H9 (cell line): ENCODE measurements around the gene ZBP1. TPM values are rescaled to one million over a fixed set of nuclear protein-coding genes. Genes with fewer than 3 reads are reported as not detected.

Experiments
- DNase-seq: peaks from one replicate; pipeline ENCODE4 v3.0.0-alpha.2; 2017
- H2AFZ ChIP-seq: one replicate; pipeline ENCODE4 v1.6.1; 2013; ENCODE audit warnings: mild to moderate bottlenecking, low read length, control low read depth, moderate library complexity
- H2AK5ac ChIP-seq: 2 replicates; pipeline ENCODE4 v1.6.1; 2013; ENCODE audit warnings: low read length, control low read depth, mixed read lengths; ENCODE audit not compliant: insufficient read length
- H2BK120ac ChIP-seq: one replicate; pipeline ENCODE4 v1.6.1; 2013; ENCODE audit warnings: low read depth, mild to moderate bottlenecking, low read length, control low read depth, inconsistent platforms; ENCODE audit not compliant: poor library complexity, severe bottlenecking
- H2BK12ac ChIP-seq: 2 replicates; pipeline ENCODE4 v1.6.1; 2013; ENCODE audit warnings: low read length, control low read depth, mixed read lengths, low read depth; ENCODE audit not compliant: insufficient read length
- H2BK15ac ChIP-seq: 2 replicates; pipeline ENCODE4 v1.6.1; 2013; ENCODE audit warnings: low read depth, low read length, control low read depth
- H2BK20ac ChIP-seq: one replicate; pipeline ENCODE4 v1.6.1; 2013; ENCODE audit warnings: low read depth, mild to moderate bottlenecking, low read length, control low read depth, inconsistent platforms; ENCODE audit not compliant: poor library complexity, severe bottlenecking
- H2BK5ac ChIP-seq: 2 replicates; pipeline ENCODE4 v1.6.1; 2013; ENCODE audit warnings: low read length, control low read depth, mixed read lengths; ENCODE audit not compliant: insufficient read length
- H3K14ac ChIP-seq: 2 replicates; pipeline ENCODE4 v1.6.1; 2013; ENCODE audit warnings: low read length, control low read depth; ENCODE audit not compliant: insufficient read depth
- H3K18ac ChIP-seq: 2 replicates; pipeline ENCODE4 v1.6.1; 2013; ENCODE audit warnings: low read depth, mild to moderate bottlenecking, mixed read lengths, low read length, control low read depth; ENCODE audit not compliant: insufficient read length
- H3K23ac ChIP-seq: 2 replicates; pipeline ENCODE4 v1.6.1; 2013; ENCODE audit warnings: low read length, control low read depth, mixed read lengths, low read depth; ENCODE audit not compliant: insufficient read length
- H3K23me2 ChIP-seq: 2 replicates; pipeline ENCODE4 v1.6.1; 2013; ENCODE audit warnings: low read depth, mild to moderate bottlenecking, mixed read lengths, low read length, control low read depth; ENCODE audit not compliant: insufficient read length, poor library complexity, severe bottlenecking
- H3K27ac ChIP-seq: 2 replicates; pipeline ENCODE4 v1.5.1; 2013; ENCODE audit warnings: low read length, control low read depth, mixed read lengths, low read depth; ENCODE audit not compliant: insufficient read length
- H3K27me3 ChIP-seq: 2 replicates; pipeline ENCODE4 v1.6.1; 2013; ENCODE audit warnings: low read length, control low read depth, inconsistent platforms; ENCODE audit not compliant: insufficient read depth
- H3K4ac ChIP-seq: 2 replicates; pipeline ENCODE4 v1.6.1; 2013; ENCODE audit warnings: low read depth, mild to moderate bottlenecking, control low read depth, inconsistent platforms, low read length, moderate library complexity
- H3K4me1 ChIP-seq: 2 replicates; pipeline ENCODE4 v1.6.1; 2013; ENCODE audit warnings: low read length, control low read depth, inconsistent platforms; ENCODE audit not compliant: insufficient read depth
- H3K4me2 ChIP-seq: 2 replicates; pipeline ENCODE4 v1.6.1; 2013; ENCODE audit warnings: low read length, control low read depth, mixed read lengths; ENCODE audit not compliant: insufficient read length, insufficient read depth
- H3K56ac ChIP-seq: 2 replicates; pipeline ENCODE4 v1.6.1; 2013; ENCODE audit warnings: low read depth, mild to moderate bottlenecking, mixed read lengths, low read length, control low read depth; ENCODE audit not compliant: insufficient read length
- H3K79me1 ChIP-seq: 2 replicates; pipeline ENCODE4 v1.6.1; 2013; ENCODE audit warnings: low read depth, mild to moderate bottlenecking, moderate library complexity, low read length, control low read depth, inconsistent platforms; ENCODE audit not compliant: insufficient read depth, poor library complexity, severe bottlenecking
- H3K79me2 ChIP-seq: 2 replicates; pipeline ENCODE4 v1.6.1; 2013; ENCODE audit warnings: low read length, control low read depth, inconsistent platforms; ENCODE audit not compliant: insufficient read depth
- H3K9ac ChIP-seq: 2 replicates; pipeline ENCODE4 v1.6.1; 2013; ENCODE audit warnings: low read length, control low read depth, mixed read lengths; ENCODE audit not compliant: insufficient read length; ENCODE audit errors: extremely low read depth
- H3K9me3 ChIP-seq: one replicate; pipeline ENCODE4 v1.6.1; 2013; ENCODE audit warnings: low read depth, low read length, inconsistent platforms; ENCODE audit not compliant: control insufficient read depth
- H3T11ph ChIP-seq: one replicate; pipeline ENCODE4 v1.6.1; 2013; ENCODE audit warnings: mild to moderate bottlenecking, low read length, control low read depth, inconsistent platforms
- H4K20me1 ChIP-seq: one replicate; pipeline ENCODE4 v1.6.1; 2013; ENCODE audit not compliant: control insufficient read depth, insufficient read length, insufficient read depth
- H4K5ac ChIP-seq: 2 replicates; pipeline ENCODE4 v1.6.1; 2013; ENCODE audit warnings: low read depth, mild to moderate bottlenecking, mixed read lengths, low read length, control low read depth; ENCODE audit not compliant: insufficient read length
- H4K8ac ChIP-seq: replicated peaks from 2 replicates; pipeline ENCODE4 v1.6.1; 2013; ENCODE audit warnings: low read length, control low read depth, mixed read lengths, low read depth; ENCODE audit not compliant: insufficient read length
- H4K91ac ChIP-seq: 2 replicates; pipeline ENCODE4 v1.6.1; 2013; ENCODE audit warnings: low read depth, mild to moderate bottlenecking, moderate library complexity, mixed read lengths, low read length, control low read depth; ENCODE audit not compliant: insufficient read length
- H3K27ac Mint-ChIP-seq, 3 experiments: 2 replicates in 2 of 3; 3 replicates in 1 of 3; pipeline ENCODE4 v1.8.0; 2020 to 2021; ENCODE audit warnings: mixed read lengths in 3 of 3, mild to moderate bottlenecking in 1 of 3, moderate library complexity in 1 of 3
- H3K27me3 Mint-ChIP-seq: 2 replicates; pipeline ENCODE4 v1.8.0; 2021; ENCODE audit warnings: low read depth, mild to moderate bottlenecking, moderate library complexity, mixed read lengths
- H3K36me3 Mint-ChIP-seq, 3 experiments: 2 replicates in 2 of 3; 3 replicates in 1 of 3; pipeline ENCODE4 v1.8.0; 2020 to 2021; ENCODE audit warnings: low read depth in 3 of 3, mixed read lengths in 3 of 3; ENCODE audit not compliant: insufficient read depth in 1 of 3
- H3K4me1 Mint-ChIP-seq, 2 experiments: 2 replicates each; pipeline ENCODE4 v1.8.0; 2020; ENCODE audit warnings: mixed read lengths in 2 of 2
- H3K4me3 Mint-ChIP-seq, 2 experiments: 2 replicates in 1 of 2; 3 replicates in 1 of 2; pipeline ENCODE4 v1.8.0; 2020 to 2021; ENCODE audit warnings: mild to moderate bottlenecking in 2 of 2, mixed read lengths in 2 of 2, moderate library complexity in 1 of 2
- H3K9me3 Mint-ChIP-seq, 2 experiments: 2 replicates in 1 of 2; 3 replicates in 1 of 2; pipeline ENCODE4 v1.8.0; 2020; ENCODE audit warnings: mild to moderate bottlenecking in 2 of 2, mixed read lengths in 2 of 2, moderate library complexity in 1 of 2
- WGBS: extraction: QIAGEN DNeasy Blood & Tissue Kit; methylation state at CpG from one replicate; pipeline ENCODE4 v1.1.7; 2013; ENCODE audit warnings: missing lambda C conversion rate, low lambda C conversion rate, mixed read lengths; ENCODE audit not compliant: insufficient read length; ENCODE audit errors: extremely low coverage; 5-methylcytosine and 5-hydroxymethylcytosine counted together
- total RNA-seq: library from RNA; stranded (reverse); gene quantifications from 2 replicates; pipeline ENCODE4 v1.2.1, GENCODE V29; 2021
- TF ChIP-seq, protein P1 (sequence below): fragments of 200-600 bp; sonication (generic); conservative IDR thresholded peaks from 3 replicates; pipeline ENCODE4 v1.8.0; 2021; ENCODE audit warnings: antibody characterized with exemption, mild to moderate bottlenecking

The ZBP1 gene
- total RNA-seq, 1 experiment from 2014 or later, result not detected

DNA sequence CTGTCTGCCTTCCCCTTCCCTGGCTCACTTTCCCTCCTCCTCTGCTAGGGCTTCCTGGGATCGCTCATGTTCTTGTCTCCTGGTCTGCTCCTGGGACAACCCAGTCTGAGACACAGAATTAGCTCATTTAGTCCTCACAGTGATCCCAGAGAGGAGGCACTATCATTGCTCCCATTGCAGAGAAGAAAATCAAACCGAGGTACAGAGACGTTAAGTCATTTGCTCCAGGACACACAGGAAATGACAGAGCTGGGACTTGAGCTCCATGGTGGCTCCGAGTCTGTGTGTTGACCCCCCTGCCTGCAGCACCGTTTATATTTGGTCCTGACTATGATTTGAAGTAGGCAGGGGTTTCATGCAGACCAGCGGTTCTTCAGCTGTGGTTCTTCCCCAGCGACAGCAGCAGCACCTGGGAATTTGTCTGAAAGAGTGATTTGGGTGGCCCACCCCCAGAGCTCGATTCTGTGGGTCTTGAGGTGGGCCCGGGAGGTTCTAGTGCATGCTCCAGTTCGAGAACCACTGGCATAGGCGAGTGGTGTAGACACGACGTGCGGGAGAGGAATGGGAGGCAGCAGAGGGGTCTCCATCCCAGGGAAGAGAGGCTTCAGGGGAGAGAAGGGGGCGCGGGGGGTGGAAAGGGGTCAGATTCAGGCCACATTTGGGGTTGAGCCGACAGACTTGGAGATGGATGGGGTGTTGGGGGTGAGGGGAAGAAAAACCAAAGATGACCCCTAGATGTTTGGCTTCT, 34.6 kb downstream of the ZBP1 start:
- H3K79me2 ChIP-seq, result no peaks in the 10 kb centered on the region
- no peaks in the 10 kb centered on the region for H3K9me3 ChIP-seq
- no peak overlapping the region for H3K4me2 ChIP-seq
- Mint-ChIP-seq H3K4me1 (peaks cover 10 to 33% of the 10 kb centered on the region in 2 experiments), H3K9me3 (peaks cover 0 to 9% of the 10 kb centered on the region in 2 experiments; a peak in 3 of 5 replicates), H3K27ac (peak overlapping the region in 1 of 3 experiments; percentile 50; a peak in 1 of 7 replicates), H3K27me3 (peaks cover 12% of the 10 kb centered on the region), H3K36me3 (no peaks in the 10 kb centered on the region), H3K4me3 (no peak overlapping the region)
- H3K9ac ChIP-seq, result no peak overlapping the region
- no peak overlapping the region for H2BK12ac ChIP-seq
- H2AK5ac ChIP-seq, result no peak overlapping the region
- H2BK5ac ChIP-seq, result no peak overlapping the region
- TF ChIP-seq, protein P1, sequence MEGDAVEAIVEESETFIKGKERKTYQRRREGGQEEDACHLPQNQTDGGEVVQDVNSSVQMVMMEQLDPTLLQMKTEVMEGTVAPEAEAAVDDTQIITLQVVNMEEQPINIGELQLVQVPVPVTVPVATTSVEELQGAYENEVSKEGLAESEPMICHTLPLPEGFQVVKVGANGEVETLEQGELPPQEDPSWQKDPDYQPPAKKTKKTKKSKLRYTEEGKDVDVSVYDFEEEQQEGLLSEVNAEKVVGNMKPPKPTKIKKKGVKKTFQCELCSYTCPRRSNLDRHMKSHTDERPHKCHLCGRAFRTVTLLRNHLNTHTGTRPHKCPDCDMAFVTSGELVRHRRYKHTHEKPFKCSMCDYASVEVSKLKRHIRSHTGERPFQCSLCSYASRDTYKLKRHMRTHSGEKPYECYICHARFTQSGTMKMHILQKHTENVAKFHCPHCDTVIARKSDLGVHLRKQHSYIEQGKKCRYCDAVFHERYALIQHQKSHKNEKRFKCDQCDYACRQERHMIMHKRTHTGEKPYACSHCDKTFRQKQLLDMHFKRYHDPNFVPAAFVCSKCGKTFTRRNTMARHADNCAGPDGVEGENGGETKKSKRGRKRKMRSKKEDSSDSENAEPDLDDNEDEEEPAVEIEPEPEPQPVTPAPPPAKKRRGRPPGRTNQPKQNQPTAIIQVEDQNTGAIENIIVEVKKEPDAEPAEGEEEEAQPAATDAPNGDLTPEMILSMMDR, result no peak
- H3K18ac ChIP-seq, result no peak overlapping the region
- no peak overlapping the region for H3K27ac ChIP-seq
- H2BK120ac ChIP-seq, result no peak overlapping the region
- DNase-seq, result no peak
- no peak overlapping the region for H3K14ac ChIP-seq
- H3K23me2 ChIP-seq, result no peaks in the 10 kb centered on the region
- no peak overlapping the region for H4K8ac ChIP-seq
- H4K20me1 ChIP-seq, result no peaks in the 10 kb centered on the region
- H2BK20ac ChIP-seq, result no peak overlapping the region
- no CpG with 5 or more reads among the region's 17 CpGs for WGBS
- no peak overlapping the region for H4K91ac ChIP-seq
- H3K56ac ChIP-seq, result no peak overlapping the region
- H3K79me1 ChIP-seq, result no peaks in the 10 kb centered on the region
- H3K4ac ChIP-seq, result no peak overlapping the region
- no peak overlapping the region for H3K23ac ChIP-seq
- no peaks in the 10 kb centered on the region for H3K4me1 ChIP-seq
- no peak overlapping the region for H3T11ph ChIP-seq
- H4K5ac ChIP-seq, result no peak overlapping the region
- H3K27me3 ChIP-seq, result no peaks in the 10 kb centered on the region
- no peak overlapping the region for H2AFZ ChIP-seq
- no peak overlapping the region for H2BK15ac ChIP-seq
